CD14-positive monocyte (primary cell): ENCODE data around the gene PGA5. TPM values are rescaled to one million over a fixed set of nuclear protein-coding genes. Genes with fewer than 3 reads are reported as not detected.
"Not testable (repeated sequence)": the region's sequence is repeated elsewhere in the genome, so short reads cannot be mapped to it uniquely, and the experiment has no call there.

Experiments used
- DNase-seq, 3 donors: peaks; one replicate each; pipeline ENCODE4 v3.0.0-alpha.2; 2011 to 2022
- H2AFZ ChIP-seq: 2 replicates; pipeline ENCODE4 v1.6.0; 2012; ENCODE audit warnings: mild to moderate bottlenecking, low read depth, low read length, inconsistent platforms; ENCODE audit not compliant: insufficient read depth, poor library complexity, severe bottlenecking
- H3K27ac ChIP-seq, 2 donors: 1 replicate in 1 of 2; 2 replicates in 1 of 2; pipeline ENCODE4 v1.5.1; 2012 to 2013; ENCODE audit warnings: low read length in 2 of 2, control low read depth in 1 of 2, inconsistent platforms in 1 of 2, low read depth in 1 of 2, mild to moderate bottlenecking in 1 of 2
- H3K27me3 ChIP-seq, 2 donors: one replicate each; pipeline versions ENCODE4 v1.6.0 to v1.6.1; 2011 to 2013; ENCODE audit warnings: low read length in 2 of 2; ENCODE audit not compliant: control insufficient read depth in 2 of 2, insufficient read depth in 2 of 2
- H3K36me3 ChIP-seq, 2 donors: replicated peaks in 1 of 2; 1 replicate in 1 of 2; 2 replicates in 1 of 2; pipeline versions ENCODE4 v1.5.1 to v1.6.1; 2012 to 2013; ENCODE audit warnings: low read length in 2 of 2, control low read depth in 1 of 2, inconsistent platforms in 1 of 2, mild to moderate bottlenecking in 1 of 2; ENCODE audit not compliant: insufficient read depth in 2 of 2, control insufficient read depth in 1 of 2
- H3K4me1 ChIP-seq, 2 donors: 1 replicate in 1 of 2; 2 replicates in 1 of 2; pipeline versions ENCODE4 v1.5.1 to v1.6.1; 2012 to 2013; ENCODE audit warnings: low read length in 2 of 2, control low read depth in 1 of 2, inconsistent platforms in 1 of 2, mild to moderate bottlenecking in 1 of 2, moderate library complexity in 1 of 2; ENCODE audit not compliant: insufficient read depth in 2 of 2, control insufficient read depth in 1 of 2
- H3K4me2 ChIP-seq: replicated peaks from 2 replicates; pipeline ENCODE3; 2012; ENCODE audit warnings: low read length, moderate library complexity, mild to moderate bottlenecking; ENCODE audit not compliant: poor library complexity, severe bottlenecking; ENCODE audit errors: extremely low read depth
- H3K4me3 ChIP-seq, 3 experiments: fragments of 200-600 bp in 1 of 3; sonication (generic) in 1 of 3; replicated peaks in 1 of 3; 1 replicate in 2 of 3; 2 replicates in 1 of 3; pipeline ENCODE4 v1.5.1; 2011 to 2013; ENCODE audit warnings: low read length in 3 of 3, mild to moderate bottlenecking in 3 of 3, control low read depth in 2 of 3, low read depth in 2 of 3, inconsistent platforms in 1 of 3, moderate library complexity in 1 of 3
- H3K79me2 ChIP-seq: 2 replicates; pipeline ENCODE4 v1.6.0; 2012; ENCODE audit warnings: mild to moderate bottlenecking, control low read depth, inconsistent platforms, low read length, moderate library complexity; ENCODE audit not compliant: insufficient read depth
- H3K9ac ChIP-seq: 2 replicates; pipeline ENCODE4 v1.6.0; 2017; ENCODE audit warnings: low read length, mild to moderate bottlenecking; ENCODE audit not compliant: insufficient read depth, poor library complexity, severe bottlenecking
- H3K9me3 ChIP-seq, 2 donors: replicated peaks in 1 of 2; 1 replicate in 1 of 2; 2 replicates in 1 of 2; pipeline versions ENCODE4 v1.5.1 to v1.6.1; 2012 to 2013; ENCODE audit warnings: low read length in 2 of 2, control low read depth in 1 of 2; ENCODE audit not compliant: control insufficient read depth in 1 of 2, insufficient read depth in 1 of 2
- H4K20me1 ChIP-seq: 2 replicates; pipeline ENCODE4 v1.6.0; 2012; ENCODE audit warnings: mild to moderate bottlenecking, low read length, control low read depth, moderate library complexity; ENCODE audit not compliant: insufficient read depth
- H3K27ac Mint-ChIP-seq, 7 donors: one replicate each; pipeline ENCODE4 v1.8.0; 2020; ENCODE audit warnings: mild to moderate bottlenecking in 7 of 7, mixed read lengths in 7 of 7, moderate library complexity in 6 of 7, inconsistent platforms in 2 of 7
- H3K27me3 Mint-ChIP-seq, 3 donors: one replicate each; pipeline ENCODE4 v1.8.0; 2021 to 2022; ENCODE audit warnings: low read depth in 3 of 3, mild to moderate bottlenecking in 3 of 3, mixed read lengths in 3 of 3, moderate library complexity in 3 of 3, inconsistent platforms in 1 of 3
- H3K36me3 Mint-ChIP-seq, 2 donors: one replicate each; pipeline ENCODE4 v1.8.0; 2020; ENCODE audit warnings: mixed read lengths in 2 of 2, inconsistent platforms in 1 of 2, mild to moderate bottlenecking in 1 of 2
- H3K4me1 Mint-ChIP-seq: one replicate; pipeline ENCODE4 v1.8.0; 2020; ENCODE audit warnings: mild to moderate bottlenecking, mixed read lengths
- H3K4me3 Mint-ChIP-seq, 2 donors: one replicate each; pipeline ENCODE4 v1.8.0; 2020; ENCODE audit warnings: mild to moderate bottlenecking in 2 of 2, mixed read lengths in 2 of 2, moderate library complexity in 1 of 2
- H3K9me3 Mint-ChIP-seq, 7 donors: one replicate each; pipeline ENCODE4 v1.8.0; 2020 to 2022; ENCODE audit warnings: mixed read lengths in 7 of 7, mild to moderate bottlenecking in 6 of 7, moderate library complexity in 6 of 7, inconsistent platforms in 2 of 7
- WGBS: methylation state at CpG from one replicate; pipeline ENCODE4 v1.1.5; 2013; ENCODE audit warnings: missing lambda C conversion rate; ENCODE audit not compliant: insufficient coverage; 5-methylcytosine and 5-hydroxymethylcytosine counted together
- intact Hi-C, 2 donors: fragments of 100-400 bp; cut with micrococcal nuclease; formaldehyde crosslinking; loops; one replicate each; pipeline versions ENCODE4 v1.15.0 to v1.15.1; 2023
- polyA plus RNA-seq, 3 donors: library from polyadenylated mRNA; depleted of rRNA in 1 of 3; unstranded in 2 of 3; stranded (reverse) in 1 of 3; fragments of 300-500 nt in 2 of 3; fragments of >200 nt in 1 of 3; fragmentation: Illumina TruSeq in 2 of 3; gene quantifications; 1 replicate in 2 of 3; 2 replicates in 1 of 3; pipeline ENCODE4 v1.2.3, GENCODE V29; 2012 to 2021

PGA5 gene
- polyA plus RNA-seq, 3 donors = 1.0 to 3.6 (median 2.0) TPM

DNA sequence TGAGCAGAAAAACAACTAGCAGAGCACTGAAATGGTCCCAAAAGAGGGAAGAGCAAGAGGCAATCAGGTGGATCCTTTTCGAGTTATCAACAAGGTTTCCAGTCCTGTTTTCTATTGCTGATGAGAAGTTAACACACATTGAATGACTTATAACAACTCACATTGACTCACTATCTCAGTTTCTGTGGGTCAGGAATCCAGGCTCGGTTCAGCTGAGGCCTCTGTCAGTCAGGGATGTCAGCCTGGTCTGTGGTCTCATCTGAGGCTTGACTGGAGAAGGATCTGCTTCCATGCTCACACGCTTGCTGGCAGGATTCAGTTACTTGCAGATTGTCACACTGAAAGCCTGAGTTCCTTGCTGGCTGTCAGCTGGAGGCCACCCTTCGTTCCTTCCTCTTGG, 3.8 kb upstream of the PGA5 start:
- H3K4me1 ChIP-seq, H3K36me3 Mint-ChIP-seq, H3K27me3 Mint-ChIP-seq, H3K27me3 ChIP-seq, H3K27ac Mint-ChIP-seq, H3K27ac ChIP-seq, intact Hi-C loops, H3K36me3 ChIP-seq, H3K4me3 Mint-ChIP-seq, H3K4me1 Mint-ChIP-seq, H3K79me2 ChIP-seq, H3K9me3 Mint-ChIP-seq, H3K9ac ChIP-seq, H3K4me3 ChIP-seq, H2AFZ ChIP-seq, H4K20me1 ChIP-seq, DNase-seq, H3K9me3 ChIP-seq, H3K4me2 ChIP-seq: not testable (repeated sequence)
- WGBS = no CpG with 5 or more reads among the region's 4 CpGs

DNA sequence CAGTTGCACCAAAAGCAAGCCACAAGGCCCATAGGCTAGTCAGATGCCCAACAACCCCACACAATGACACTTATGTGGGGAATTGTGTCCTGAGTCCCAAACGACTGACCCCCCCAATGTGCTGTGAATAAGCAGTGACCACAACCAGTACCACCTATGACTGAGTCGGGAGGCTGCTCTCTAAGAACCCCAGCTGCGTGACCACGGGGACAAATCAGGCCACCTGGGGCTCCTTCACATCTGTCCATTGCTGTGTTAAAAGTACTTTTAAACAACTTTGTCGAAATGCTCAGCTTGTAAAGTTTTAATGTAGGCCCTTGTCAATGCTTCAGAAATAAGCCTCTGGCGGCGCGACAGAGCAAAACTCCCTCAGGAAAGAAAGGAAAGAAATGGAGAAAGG, 687 bp upstream of the PGA5 start:
- H2AFZ ChIP-seq, H3K27me3 ChIP-seq, H3K27ac ChIP-seq, H3K9me3 ChIP-seq, H3K4me2 ChIP-seq, DNase-seq, H3K36me3 ChIP-seq, intact Hi-C loops, H3K36me3 Mint-ChIP-seq, H3K27me3 Mint-ChIP-seq, H3K79me2 ChIP-seq, H3K9me3 Mint-ChIP-seq, H3K9ac ChIP-seq, H4K20me1 ChIP-seq, H3K4me1 ChIP-seq, H3K4me1 Mint-ChIP-seq, H3K4me3 ChIP-seq: not testable (repeated sequence)
- no CpG with 5 or more reads among the region's 8 CpGs for WGBS
- H3K4me3 Mint-ChIP-seq = peak overlapping the region in 1 of 2 donors; percentile 55
- peak overlapping the region in 4 of 7 donors; percentile 19 to 76 (median 48) for H3K27ac Mint-ChIP-seq

DNA sequence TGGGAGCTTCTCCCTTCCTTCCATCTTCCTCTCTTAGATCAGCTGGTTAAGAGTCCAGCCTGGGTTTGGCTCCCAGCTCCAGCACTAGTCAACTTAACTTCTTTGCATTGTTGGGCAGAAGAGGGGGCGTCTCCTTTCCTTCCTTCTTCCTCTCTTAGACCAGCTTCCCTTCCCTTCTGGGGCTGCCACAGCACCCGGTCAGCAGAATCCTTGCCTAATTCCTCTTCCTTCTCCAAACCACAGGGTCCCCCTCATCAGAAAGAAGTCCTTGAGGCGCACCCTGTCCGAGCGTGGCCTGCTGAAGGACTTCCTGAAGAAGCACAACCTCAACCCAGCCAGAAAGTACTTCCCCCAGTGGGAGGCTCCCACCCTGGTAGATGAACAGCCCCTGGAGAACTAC, 551 bp downstream of the PGA5 start:
- H3K9ac ChIP-seq, H3K27me3 ChIP-seq, H2AFZ ChIP-seq, H3K4me1 ChIP-seq, H3K79me2 ChIP-seq, intact Hi-C loops, H3K36me3 Mint-ChIP-seq, H3K4me2 ChIP-seq, H3K36me3 ChIP-seq, H3K27me3 Mint-ChIP-seq, H3K4me3 ChIP-seq, H4K20me1 ChIP-seq, H3K4me1 Mint-ChIP-seq, H3K9me3 ChIP-seq, H3K4me3 Mint-ChIP-seq, H3K27ac ChIP-seq, H3K9me3 Mint-ChIP-seq, DNase-seq, H3K27ac Mint-ChIP-seq: not testable (repeated sequence)
- no CpG with 5 or more reads among the region's 5 CpGs for WGBS

DNA sequence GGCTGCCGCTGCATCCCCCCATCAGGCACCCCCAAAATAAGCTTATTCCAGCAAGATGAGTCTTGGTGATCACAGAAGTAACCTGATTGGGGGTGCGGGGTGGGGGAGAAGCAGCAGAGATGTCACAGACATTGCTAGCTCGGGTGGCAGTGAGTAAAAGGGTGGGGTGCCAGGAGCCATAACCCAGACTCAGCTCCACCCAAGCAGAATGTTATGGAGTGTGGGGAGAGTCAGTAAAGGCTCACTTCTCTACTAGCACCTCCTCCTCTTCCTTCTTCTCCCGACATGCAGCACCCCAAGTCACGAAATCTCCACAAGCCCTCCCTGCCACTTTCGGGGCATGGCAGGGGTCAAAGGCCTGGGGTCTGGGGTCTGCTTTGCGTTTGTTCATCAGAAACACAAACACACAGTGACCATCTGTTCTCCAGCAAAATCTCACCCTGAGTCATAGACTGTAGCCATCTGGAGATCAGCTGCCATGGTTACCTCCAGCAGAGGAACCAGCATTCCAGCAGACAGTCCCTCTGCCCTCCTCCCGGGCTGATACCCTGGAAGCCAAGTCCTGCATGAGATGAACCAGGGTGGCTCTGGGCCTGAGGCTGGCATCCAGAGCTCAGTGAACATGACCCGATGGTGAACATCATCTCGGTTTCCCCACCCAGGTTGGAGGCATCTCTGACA, 4.4 kb downstream of the PGA5 start:
- H3K27me3 ChIP-seq, H3K4me1 ChIP-seq, intact Hi-C loops, H3K4me3 Mint-ChIP-seq, H3K36me3 ChIP-seq, H3K27ac Mint-ChIP-seq, H3K4me1 Mint-ChIP-seq, H3K36me3 Mint-ChIP-seq, H3K9me3 Mint-ChIP-seq, H3K9ac ChIP-seq, H2AFZ ChIP-seq, DNase-seq, H3K27me3 Mint-ChIP-seq, H4K20me1 ChIP-seq, H3K27ac ChIP-seq, H3K9me3 ChIP-seq, H3K4me2 ChIP-seq, H3K4me3 ChIP-seq, H3K79me2 ChIP-seq: not testable (repeated sequence)
- no CpG with 5 or more reads among the region's 10 CpGs for WGBS
